Activated T-cell treated with anti-CD3 and anti-CD28 coated beads for 24 hours (primary cell): ENCODE results near the gene HIVEP3.

Experiments used
- DNase-seq: peaks from one replicate; pipeline ENCODE4 v3.0.0-alpha.2; 2020; ENCODE audit warnings: low read depth

HIVEP3 gene

DNA sequence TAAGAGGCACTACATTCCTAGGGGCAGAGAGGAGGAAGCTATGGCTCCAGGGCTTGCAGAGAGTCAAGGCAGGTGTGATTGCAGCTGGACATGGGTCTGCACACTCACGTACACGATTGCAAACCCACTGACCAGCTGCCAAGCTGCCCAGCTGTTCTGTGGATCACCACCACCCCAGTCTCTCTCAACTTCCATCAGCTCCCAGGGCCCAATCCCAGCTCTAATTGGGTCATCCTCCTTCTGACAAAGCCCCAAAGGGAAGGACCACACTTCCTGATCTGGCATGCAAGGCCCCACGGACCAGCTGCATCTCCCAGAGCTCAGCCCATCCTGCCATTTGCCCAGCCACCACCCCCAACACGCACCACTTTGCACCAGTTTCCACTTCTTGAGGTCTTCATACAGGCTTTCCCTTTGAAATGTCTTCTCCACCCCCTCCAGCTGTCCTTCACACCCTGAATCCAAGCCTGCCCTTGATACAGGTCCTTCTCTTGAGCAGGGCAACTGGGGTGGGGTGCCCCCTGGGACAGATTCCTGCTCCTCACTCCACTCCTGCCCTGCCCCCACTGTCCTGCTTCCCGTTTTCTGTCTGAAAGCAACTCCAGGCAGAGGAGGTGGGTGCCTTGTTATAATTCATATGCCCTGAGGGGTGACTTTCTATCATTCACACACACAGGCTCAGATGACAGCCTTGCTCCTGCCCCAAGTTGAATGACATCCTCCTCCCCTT is 254.9 kb downstream of the HIVEP3 start:
- DNase-seq: no peak

DNA sequence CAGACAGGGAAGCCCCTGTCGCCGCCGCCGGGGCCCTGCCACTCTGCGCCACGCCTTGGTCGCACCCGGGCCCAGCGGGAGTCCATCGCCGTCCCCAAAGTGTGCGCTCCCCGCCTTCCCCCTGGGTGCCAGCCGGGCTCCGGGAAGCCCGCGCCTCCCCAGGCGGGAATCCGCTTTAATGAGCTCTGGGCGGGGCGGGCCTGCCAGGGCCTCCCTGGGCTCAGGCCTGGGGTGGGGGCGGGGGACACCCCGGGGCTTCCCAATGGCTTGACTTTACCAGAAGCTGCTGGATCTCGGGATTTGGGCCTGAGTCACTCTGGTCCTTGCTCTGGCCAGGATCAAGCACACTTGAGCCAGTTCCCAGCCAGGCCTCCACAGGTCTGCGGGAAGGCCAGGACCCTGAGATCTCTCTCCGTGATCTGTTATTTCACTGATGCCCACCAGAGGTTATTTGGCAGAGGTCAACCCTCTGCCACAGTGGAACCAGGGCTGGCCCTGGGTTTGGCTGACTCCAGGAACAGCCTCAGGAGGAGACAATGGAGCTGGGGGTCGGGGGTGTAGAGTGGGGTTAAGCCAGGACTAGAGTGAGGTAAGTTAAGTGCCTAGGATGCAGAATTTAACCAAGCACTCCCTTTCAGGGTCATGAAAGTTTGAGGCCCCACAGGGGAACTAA is 255.8 kb downstream of the HIVEP3 start:
- no peak for DNase-seq

DNA sequence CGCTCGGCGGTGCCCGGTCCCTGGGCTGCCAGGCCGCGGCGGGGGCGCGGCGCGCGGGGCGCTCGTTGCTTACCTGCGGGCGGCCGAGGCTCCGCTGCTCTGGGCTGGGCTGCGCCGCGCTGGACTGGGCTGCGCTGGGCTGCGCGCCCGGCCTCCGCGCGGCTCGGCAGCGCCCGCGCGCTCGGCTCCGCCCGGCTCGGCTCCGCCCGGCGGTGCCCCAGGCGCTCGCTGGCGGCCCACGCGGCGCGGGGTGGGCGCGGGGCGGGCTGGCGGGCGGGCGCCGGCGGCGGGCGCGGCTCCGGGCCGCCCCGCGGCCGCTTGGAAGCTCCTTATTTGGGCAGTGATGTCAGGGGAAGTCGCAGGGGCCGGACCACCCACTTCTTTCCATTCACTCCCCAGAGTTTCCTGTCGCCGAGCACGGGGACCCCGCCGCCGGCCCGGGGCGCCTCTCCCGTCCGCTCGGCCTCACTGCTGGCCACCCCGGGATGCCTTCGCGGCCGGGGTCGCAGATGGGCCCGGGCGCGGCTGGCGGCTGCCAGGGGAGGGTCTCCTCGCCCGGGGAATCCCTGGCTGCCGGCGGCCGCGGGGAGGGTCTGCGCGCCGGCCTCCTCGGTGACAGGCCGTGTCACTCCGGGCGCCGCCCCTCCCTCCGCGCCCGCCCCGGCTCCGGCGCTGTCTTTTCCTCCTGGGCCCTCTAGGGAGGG is 256.5 kb downstream of the HIVEP3 start:
- peak; percentile 71 for DNase-seq

DNA sequence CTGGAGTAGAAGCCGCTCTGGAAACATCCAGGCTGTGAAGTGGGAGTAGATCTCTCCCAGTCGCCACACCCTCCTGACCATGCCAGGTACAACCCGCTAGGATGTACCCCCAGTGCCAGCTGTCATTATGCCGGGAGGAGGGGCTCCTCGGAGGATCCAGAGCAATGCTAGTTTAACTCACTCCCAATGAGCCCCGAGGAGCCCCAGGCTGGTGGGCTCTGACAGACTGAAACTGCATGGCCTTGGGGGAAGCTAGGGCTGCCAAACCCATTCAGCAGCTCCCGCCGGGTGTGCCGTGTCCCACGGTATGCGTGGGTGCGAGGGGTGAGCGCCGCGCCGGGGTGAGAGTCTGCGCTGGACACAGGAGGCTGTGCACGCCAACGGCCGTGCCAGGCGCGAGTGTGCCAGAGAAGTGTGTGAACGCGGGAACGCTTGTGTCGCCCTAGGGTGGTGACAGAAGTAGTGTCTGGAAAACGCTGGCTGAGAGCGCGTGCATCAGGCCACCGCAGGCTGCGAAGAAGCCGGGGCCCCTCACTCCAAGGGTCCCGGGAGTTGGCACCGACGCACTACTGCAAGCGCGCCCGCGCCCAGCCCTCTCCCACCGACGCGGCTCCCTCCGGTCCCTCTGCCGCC is 257.2 kb downstream of the HIVEP3 start:
- peak; percentile 23 for DNase-seq

DNA sequence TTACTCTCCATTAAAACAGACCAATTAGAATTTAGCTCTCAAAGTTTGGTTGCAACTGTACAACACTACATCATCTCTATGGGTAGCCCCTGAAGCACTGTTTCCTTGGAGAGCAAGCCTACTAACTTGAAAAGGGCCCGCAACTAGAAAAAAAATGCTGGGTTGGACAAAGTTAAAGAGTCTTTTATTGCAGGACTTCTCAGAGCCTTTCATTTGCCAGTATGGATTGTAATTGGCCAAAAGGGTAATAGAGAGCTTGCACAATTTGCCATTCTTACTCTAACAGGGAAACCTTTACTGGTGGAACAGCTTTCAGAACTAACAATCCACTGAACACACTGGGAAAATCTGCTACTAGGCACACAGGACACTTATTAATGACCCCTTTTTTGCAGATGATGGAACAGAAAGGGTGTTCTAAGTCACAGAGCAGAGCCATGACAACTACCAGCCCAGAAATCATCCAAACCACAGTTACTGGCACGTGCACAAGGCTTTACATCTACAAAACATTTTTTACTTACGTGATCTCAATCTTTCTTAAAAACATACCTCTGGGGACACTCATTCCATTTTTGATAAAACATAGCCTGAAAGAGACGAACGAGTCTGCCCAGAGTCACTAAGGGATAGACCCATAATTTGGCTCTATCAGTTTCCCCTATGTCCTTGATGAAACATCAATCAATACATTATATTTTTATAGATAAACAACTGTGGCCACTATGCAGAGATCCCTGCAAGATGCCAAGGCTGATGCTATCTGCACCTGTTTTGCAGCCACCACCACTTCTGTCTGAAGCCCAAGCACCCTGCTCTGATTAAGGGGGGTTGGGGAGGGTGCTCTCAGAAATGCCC is 257.9 kb downstream of the HIVEP3 start:
- DNase-seq: no peak

DNA sequence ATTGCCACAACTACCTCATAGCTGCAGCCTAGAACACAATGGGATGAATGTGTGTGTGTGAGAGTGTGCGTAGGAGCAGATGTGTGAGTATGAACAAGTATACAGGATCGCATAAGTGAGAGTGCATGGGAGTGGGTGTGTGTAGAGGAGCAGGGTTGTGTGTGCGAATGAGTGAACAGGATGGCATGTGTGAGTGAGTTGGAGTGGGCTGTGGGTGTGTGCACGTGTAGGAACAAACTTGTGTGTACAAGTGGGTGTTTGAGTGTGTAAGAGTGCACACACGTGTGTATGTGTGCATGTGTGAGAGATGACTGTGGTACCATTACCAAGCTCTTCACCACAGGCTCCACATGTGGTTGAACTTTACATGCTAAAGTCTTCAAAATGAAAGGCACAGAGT is 258.8 kb downstream of the HIVEP3 start:
- no peak for DNase-seq

DNA sequence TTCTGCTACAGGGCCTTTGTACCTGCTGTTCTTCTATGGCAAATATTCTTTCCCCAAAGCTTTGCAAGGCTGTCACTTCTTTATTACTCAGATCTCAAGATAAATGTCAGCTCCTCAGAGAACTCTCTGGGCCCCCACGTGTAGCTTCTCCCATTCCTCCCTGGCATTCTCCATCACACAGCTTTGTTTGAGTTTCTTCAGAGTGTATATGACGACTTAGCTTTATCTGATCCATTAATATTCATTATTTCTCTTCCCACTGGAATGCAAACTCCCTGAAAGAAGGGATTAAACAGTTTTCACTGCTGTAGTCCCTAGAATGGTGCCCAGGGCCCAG is 259.6 kb downstream of the HIVEP3 start:
- no peak for DNase-seq

DNA sequence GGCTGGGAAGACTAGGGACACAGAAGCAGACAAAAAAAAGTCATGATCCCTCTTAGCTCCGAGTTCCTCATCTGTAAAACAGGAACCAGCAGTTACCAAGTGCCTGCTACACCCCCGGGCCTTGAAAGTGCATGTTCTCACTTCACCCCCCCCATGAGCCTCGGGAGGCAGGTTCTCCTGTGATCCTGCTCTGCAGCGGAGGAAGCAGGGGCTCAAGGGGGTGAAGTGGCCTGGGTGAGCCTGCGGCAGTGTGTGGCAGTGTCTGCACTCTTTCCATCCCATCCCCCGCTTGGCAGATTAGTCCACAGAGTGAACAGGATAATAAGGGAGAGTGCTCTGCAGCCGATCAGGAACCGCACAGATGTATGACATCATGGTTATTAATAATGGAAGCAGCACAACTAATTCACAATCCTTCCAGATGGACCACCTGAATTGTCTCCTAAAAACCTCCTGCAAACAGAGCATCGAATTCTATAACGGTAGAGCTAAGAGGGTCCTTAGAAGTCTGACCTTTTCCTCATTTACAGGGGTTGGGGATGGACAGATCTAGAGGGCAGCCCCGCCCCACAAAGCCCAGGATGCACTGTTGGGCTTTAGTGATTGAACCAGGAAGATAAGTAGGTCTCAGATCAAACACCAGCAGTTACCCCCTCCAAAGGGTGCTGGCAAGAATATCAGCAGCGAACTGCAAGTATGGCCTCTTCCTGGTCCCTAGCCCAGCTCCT is 260.1 kb downstream of the HIVEP3 start:
- DNase-seq: no peak

DNA sequence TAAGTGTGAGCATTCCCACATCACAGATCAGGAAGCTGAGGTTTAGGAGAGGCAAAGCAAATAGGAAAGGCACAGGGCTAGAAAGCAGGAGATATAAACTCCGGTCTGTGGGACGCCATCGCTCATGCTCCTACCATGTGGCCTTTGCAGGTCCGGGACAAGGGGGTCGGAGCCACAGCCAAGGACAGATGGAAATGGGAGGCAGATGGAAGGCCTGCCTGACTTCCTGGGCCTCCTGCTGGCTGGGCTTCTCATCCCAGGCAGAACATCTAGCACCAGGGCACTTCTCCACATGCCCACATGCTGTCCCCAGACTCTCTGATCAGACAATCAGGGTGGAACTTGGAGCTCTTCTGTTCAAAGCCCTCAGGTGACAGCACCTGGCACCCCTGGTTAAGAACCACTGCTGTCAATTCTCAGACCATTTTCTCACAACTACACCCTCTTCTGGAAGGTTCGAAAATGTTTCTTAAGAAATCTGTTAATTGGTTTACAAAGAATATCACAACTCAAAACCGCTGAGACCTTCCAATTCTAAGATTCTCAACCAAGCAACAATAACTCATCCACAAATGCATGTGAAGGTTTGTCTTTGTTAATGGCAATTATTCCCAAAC is 260.9 kb downstream of the HIVEP3 start:
- DNase-seq: no peak

DNA sequence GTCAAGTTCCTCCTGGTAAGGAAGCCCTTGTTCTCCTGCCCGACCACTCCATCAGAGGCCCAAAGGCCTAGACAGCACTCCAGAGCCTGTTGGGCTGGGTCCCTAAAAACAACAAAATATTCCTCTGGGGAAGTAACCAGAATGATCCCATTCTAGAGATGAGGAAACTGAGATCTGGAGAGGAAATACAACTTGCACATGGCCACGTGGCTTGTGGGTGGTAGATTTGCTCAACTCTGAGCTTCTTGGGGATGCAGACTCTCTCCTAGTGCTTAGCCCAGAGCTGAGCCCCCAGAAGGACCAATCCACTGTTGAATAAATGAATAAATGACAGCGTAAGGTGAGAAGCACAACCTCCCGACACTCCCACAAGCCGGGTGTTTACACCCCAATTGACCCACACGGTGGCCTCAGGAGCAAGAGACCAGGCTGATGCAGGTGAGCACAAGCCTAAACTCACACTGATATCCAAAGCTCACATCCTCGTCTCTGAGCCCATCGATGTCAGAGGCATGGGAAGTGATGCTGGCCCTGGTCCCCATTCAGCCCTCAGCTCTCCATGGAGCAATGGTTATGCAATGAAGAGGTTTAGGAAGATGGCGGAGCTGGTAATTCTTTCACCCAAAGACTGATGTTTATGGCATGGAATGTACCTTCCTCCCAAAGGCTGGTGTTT is 261.8 kb downstream of the HIVEP3 start:
- no peak for DNase-seq

DNA sequence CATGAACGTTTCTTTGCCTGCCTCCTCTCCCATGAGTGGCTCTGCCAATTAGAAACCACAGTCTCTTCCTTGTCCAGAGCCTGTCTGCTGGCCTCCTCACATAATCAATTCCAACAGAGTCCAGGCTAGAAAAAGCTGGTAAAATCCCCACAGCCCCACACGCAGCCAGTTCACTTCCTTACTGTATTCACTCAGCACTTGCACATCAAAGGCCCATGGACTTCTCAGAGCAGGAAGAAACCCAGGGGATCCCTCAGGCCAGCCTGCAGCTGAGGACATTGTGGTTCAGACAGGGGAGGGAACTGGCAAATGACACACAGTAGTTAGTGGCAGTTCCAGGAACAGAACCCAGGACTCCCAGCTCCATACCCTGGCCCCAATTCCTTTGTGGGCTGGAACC is 262.7 kb downstream of the HIVEP3 start:
- DNase-seq: no peak

DNA sequence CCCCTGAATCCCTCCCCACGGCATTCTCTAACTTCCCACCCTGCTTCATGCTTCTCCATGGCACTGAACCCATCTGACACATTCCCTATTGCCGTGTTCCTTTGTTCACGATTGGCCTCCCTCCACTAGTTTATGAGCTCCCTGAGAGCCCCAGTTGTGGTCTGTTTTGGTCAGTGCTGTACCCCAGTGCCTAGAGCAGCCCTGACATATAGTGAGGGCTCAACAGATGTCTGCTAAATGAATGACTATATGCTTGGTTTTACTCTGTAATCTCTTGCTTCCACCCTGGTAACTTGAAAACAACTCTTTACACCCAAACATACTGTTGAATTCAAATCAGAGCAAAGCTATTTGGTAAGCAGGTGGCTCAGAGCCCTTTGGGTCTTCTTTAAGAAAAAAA is 263.1 kb downstream of the HIVEP3 start:
- no peak for DNase-seq

DNA sequence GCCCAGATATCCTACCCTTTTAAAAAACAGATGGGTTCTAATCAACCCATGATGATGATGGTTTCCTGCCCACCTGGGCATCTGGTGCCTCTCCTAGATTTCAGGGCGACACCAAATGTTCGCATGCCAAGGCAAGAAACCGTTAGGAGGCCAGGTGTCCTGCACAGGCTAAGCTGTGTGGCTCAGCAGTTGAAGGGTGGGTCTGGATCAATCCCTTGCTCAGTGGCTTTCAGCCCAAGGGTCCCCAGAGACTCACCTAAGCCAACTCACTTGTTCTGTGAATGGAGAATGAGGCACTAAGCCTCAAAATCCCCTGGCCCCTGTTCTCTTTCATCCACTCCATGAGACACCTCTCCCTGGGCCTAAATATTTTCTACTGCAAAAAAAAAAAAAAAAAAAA is 265.1 kb downstream of the HIVEP3 start:
- no peak for DNase-seq

DNA sequence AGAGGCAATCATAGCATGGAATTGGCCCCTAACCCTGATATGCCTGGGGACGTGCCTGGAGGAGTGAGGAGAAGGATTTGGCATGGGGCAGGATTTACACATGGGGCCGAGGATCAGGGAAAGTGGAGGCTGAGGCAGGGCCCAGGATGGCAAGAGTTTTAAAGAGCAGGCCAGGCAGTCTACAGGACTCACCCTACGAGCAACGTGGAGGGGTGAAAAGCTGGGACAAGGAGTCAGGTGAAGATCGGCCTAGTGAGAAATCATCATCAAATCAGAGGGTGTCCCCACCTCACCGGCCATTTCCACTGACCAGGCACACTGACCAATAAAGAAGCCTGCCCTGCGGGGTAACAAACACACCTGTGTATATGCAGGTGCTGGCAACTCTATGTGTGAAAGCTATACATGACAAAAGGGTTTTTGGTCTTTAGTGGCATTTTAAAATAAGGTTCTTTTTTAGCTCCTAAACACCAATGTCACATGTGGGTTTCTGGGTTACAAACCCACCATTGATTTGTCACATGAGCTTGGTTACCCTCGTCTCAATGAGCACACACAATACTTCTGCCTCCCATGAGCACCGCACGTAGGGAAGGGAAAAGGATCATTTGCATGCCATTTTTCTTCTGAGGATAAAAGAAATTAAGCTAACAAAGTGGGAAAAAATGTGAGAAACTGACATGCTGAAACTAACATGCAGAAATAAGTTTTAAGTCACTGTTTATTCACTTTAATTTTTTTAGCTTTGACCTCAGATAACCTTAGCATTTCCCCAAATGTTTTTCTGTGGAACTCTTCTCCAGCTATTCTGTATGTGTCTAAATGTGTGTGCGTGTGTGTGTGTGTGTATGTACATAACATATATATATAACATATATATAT is 266.1 kb downstream of the HIVEP3 start:
- no peak for DNase-seq

DNA sequence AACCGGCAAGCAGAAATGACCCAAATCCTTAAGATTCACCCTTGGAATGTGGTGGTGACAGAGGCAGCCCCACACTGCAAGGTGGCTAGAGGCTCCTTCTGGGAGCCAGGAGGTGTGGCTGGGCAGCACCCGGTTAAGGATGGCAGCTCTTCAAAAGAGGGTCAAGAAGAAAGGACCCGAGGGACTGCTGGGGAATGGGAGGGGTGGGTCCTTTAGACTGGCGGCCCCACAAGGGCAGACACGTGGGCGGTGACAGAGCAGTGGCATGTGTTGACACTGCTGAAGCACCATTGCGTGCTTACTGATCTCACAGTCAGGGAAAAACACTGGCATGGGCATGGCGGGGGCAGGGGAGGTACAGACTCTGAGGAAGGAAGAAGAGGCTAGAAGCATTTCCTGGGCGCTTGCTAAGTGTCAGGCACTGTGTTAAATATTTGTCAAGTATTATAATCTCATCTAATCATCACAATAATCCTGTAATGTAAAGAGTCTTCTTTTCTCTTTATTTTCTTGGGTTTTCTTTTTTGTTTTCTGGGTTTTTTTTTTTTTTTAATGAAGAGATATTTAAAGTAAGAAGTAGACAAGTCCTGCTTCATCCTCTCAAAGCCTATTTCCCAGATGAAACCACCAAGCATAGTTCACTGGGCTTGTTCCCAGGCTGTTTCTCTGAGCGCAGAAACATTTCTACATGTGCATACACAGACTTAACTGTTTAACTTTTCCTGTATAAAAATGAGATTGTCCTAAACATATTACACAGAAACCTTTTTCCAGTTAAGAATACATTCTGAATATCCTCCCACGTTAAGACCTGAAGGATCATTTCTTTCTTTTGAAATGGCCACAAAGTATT is 268.5 kb downstream of the HIVEP3 start:
- no peak for DNase-seq

DNA sequence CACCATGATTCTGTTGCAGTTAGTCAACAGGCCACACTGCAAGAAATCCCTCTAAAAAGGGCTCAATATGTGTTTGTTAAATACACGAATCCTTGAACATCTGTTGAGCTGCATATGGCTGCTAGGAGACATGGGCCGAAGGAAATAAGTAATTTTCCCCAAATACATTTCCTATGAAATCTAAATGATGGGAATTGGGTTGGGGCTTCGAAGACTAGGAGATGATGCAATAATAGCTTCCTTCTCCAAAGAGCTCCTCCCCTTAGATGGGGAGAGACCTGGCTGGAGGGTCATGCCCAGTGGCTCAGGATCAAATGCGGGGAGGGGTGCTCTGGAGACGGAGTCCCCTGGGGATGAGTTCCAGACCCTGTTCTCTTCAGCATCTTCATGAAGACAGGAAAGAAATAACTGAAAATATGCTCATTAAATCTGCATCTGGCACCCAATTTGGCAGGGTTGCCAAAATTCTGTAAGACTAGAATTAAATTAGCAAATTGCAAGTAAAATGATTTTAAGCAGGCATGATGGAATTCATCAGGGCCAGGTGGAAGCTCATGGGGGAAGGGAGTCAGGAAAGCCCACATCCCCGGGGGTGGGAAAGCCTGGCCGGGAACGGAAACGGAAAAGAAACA is 269.2 kb downstream of the HIVEP3 start:
- DNase-seq: no peak

DNA sequence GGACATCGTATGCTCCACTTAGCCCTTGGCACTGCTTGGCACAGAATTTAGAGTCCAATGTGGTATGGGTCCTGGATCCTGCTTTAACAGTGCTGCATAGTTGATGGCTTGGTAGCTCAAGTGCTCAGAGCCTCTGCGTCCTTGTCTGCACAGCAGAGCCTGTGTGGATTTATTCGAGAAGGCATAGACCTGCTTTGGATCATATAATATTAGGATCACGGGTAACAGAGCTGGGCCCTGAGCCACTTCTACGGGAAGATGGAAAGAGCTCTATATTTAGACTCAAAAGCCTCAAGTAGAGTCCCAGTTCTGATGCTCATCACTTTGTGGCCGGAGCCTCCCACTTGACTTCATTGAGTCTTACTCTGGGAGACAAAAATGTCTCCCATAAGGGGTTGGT is 269.9 kb downstream of the HIVEP3 start:
- DNase-seq: no peak

DNA sequence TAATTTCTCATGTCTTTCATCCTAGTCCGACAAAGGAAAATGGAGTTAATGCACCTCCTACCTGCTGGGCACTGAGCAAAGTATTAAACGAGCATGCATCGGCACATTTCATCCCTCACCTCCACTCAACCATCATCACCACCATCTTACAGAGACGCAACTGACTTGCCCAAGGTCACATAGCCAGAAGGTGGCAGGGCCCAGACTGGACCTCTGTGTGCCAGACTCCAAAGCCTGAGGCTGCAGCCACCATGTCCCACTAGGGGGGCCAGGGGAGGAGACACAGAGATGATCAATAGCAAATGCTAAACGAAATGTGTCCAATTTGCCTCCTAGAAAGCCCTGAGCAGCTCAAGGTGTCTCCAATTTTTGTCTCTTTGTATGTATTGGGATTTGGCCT is 270.5 kb downstream of the HIVEP3 start:
- no peak for DNase-seq
